ENCODE measurements around the gene TRPM3.

Gene TRPM3

GRCh38 chr9:71096421-71097108, 24.9 kb downstream of the TRPM3 start:
- DNase-seq = no peak

DNA sequence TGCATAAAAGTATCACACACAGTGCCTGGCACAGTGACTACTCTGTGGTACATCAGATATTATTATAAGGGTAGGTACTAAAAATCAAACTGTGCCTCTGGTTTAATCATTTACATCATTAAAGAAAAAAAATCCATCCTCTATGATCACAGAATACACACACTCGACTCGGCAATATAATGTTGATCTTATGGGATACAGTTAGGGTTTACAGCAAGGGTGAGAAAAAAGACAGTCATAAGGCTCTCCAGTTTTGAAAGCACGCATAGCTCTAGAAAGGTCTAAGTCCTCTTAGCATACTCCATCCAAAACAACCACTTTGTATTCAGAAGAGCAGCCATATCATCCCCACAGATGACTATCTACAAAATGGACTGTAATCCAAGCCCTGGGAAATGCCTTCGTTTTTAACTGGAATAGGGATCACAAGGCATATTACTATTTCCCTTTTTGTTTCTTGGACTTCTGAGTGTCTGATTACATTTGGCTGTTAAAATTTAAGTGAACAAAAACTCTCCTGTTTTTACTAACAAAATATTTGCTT, 26.6 kb downstream of the TRPM3 start:
- DNase-seq = no peak

- no peak for DNase-seq
These were observed 30.5 kb downstream of the TRPM3 start for GRCh38 chr9:71090896-71091295.

DNA sequence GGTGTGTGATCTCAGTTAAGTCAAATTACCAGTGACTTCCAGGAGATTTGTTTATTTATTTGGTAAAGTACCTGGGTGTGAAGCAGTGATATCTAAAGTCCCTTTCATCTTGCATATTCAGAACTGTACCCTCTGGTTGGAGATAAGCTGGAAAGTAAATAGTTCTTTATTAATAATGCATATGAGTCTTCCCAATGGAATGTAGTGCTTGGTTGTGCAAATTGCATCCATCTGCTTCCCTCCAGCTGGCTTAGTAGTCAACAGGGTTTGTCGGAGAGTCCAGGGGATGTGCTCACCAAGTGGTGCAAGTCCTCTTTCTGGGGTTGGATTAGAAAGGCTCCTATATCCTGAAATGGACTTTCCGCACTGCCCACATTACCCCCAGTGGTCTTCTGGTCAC, 42.0 kb downstream of the TRPM3 start:
- DNase-seq = no peak

DNA sequence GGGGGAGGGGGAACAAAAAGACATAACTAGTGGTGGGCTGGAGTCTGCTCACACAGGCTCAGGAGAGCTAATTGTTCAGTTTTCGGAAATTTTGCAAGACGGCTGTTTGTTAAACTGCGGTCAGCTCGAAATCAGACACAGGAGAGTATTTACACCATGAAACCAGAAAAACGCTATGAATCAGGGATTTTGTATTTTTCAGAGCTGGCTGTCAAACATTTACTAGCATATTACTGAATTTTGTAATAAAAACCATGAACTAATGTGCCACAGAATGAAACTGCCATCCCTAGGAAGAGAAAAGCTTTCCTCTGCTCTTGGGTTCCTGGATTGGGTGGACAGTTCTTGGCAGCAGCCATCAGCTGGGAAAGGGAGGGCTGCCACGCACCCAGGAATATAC, 45.3 kb downstream of the TRPM3 start:
- no peak for DNase-seq

GRCh38 chr9:71073494-71073893, 47.9 kb downstream of the TRPM3 start:
- DNase-seq = no peak

DNA sequence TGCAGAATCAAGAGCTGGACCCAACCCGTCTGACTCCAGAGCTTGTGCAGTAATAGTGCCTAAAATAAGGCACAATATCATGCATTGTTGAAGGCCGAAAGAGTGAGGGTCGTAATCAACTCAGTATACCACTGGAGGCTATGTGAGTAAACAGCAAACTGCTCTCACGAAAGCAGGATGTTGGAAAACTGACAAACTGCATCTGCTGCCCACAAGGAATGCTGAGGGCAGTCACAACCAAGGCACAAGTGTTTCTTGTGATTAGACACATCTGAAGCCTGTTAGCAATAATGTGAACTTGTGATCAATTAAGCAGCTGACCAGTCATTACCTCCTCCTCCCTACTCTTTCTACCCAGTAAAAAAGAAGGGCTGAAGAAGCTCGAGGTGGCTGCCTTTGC, 48.8 kb downstream of the TRPM3 start:
- no peak for DNase-seq

DNA sequence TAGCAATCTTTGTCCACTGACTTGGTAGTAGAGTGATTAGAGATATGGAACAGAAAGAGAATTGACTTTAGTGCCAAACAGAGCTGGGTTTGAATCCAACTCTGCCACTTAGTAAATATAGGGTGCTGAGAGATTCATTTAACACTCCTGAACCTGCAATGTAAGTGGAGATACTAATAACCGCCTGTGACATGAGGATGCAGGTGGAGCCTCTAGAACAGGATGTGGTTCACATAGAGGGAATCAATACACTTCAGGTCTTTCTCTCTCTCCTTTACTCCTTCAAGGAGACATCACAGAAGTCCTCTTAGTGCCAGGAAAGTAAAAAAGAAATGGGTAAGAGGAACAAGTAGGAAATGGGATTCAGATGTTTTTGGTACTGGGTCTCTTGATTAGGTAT, 49.8 kb downstream of the TRPM3 start:
- no peak for DNase-seq

- no peak for DNase-seq
These were observed 62.8 kb downstream of the TRPM3 start for GRCh38 chr9:71058660-71059059.

- no peak for DNase-seq
These were observed 69.1 kb downstream of the TRPM3 start for GRCh38 chr9:71052287-71052686.

- DNase-seq = no peak
These were observed 73.1 kb downstream of the TRPM3 start for GRCh38 chr9:71048280-71048679.

DNA sequence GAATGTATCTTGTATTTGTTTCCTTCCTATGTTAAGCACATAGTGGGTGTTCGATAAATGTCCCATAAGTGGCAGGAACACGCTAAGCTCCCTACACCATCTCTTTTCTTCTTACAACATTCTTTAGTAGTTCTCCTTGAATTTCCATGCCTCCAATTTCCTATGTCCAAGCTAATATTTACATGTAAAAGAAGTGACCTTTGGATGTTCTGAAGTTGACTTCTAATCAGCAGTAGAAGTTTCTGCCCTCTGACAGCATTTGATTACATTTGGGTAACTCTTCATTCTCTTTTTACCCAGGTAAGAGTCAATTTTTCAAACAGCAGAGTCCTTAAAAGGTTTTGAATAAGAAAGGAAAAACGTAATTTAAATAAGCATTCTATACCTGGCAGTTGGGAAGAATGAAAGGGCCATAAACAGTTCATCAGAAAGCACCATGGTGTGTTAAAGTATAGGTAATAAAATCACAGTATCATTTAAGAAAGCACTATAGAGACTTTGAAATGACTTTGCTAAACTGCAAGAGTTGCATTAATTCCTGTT, 78.9 kb downstream of the TRPM3 start:
- DNase-seq = no peak

DNA sequence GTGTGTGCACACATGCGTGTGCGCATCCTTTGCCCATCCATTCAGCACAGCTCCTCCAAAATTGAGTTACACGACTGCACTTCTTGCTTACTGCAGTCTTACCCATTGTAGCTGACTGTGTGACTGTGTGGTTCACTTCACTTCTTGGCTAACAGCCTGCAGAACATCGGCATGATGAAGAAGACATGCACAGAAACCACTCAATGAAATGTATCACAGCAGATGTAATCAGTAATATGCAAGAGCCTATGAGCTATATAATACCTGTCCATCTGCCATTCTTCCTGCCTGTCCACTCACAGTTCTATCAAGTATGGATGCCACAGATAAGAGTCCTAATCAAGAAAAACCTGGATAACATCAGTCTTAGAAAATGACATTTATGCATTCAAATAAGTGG, 83.9 kb downstream of the TRPM3 start:
- DNase-seq = no peak

- no peak for DNase-seq
These were observed 84.9 kb downstream of the TRPM3 start for GRCh38 chr9:71036501-71036900.

DNA sequence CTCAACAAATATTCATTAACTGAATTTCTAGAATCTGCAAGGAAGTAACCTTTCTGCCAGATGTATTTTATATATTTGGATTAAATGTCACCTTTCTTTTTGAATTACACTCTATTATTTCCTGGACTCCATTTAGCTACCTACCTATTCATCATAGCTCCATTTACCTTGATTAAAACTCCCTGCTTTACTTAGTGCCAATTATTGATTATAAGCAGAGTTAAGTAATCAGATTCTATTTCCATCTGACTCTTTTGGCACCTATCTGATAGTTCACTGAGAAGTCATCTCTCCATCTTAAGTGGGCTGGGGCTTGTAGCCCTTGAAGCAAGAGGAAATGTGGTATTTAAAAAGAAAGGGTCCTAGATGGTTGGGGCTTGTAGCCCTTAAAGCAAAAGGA, 88.6 kb downstream of the TRPM3 start:
- DNase-seq = no peak

DNA sequence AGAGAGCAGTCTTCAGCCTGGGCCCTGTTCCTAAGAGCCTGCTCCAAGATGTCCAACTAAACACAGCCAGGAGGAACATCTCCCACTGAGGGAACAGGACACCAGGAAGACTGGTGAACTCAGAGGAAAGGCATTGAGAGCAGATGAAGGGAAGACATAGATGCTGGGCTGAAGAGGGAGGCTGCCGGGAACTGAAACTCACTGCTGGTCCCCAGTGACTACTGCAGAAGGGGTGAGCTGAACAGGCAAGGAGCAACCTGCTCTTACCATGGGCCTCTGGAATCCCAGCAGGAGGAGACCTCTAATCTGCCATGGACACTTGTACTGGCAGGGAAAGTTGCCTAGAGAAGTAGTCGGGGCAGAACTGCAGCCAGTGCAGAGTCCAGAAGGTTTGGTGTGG, 95.7 kb downstream of the TRPM3 start:
- no peak for DNase-seq

GRCh38 chr9:71025201-71025600, 96.2 kb downstream of the TRPM3 start:
- no peak for DNase-seq

GRCh38 chr9:71010258-71010657, 111.2 kb downstream of the TRPM3 start:
- no peak for DNase-seq

DNA sequence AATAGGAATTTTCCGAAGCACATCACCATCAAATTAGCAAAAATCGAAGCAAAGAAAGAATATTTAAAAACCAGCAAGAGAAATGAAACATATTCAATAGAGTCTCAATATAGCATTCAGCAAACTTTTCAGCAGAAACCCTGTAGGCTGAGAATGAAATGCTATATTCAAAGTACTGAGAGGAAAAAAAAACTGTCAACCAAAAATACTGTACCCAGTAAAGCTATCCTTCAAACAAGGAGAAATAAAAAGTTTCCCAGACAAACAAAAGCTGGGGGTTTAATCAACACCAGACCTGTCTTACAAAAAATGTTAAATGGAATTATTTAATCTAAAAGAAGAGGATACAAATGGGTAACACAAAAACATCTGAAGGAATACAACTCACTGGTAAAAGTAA, 116.0 kb downstream of the TRPM3 start:
- DNase-seq = no peak

- no peak for DNase-seq
These were observed 117.2 kb downstream of the TRPM3 start for GRCh38 chr9:71004196-71004595.

DNA sequence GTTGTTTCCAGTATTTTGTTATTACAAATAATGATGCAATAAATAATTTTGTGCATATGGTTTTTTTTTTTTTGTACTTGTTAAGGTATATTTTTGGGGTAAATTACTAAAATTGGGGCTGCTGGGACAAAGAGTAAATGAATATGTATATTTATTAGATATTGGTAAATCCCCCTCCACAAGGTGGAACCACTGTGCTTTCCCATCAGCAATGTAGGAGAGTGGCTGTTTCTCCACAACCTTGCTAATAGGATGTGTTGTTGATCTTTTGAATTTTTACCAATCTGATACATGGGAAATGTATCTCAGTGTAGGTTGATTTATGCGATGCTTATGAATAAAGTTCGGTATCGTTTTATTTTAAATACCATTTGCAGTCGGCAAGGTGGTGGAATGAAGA, 118.1 kb downstream of the TRPM3 start:
- DNase-seq = no peak

GRCh38 chr9:71001780-71002386, 119.5 kb downstream of the TRPM3 start:
- no peak for DNase-seq

- DNase-seq = no peak
These were observed 122.5 kb downstream of the TRPM3 start for GRCh38 chr9:70998962-70999361.

DNA sequence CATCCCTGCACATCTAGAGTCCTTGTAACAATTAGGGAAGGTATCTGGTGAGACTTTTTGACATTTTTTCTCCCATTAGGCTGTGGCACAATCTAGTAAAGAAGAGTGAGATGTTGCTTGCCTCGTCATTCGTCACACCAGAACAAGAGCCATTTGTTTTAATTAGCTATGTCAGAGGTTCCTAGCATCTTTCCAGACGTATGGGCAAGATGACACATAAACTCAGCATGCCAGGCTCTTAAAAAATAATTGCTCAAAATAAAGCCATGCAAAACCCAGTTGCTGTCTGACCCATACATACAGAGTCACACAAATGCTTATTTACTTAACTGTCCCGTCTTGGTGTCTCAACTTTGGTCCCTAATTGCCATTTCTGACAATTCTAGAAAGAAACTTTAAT, 125.9 kb downstream of the TRPM3 start:
- no peak for DNase-seq

- DNase-seq = no peak
These were observed 126.8 kb downstream of the TRPM3 start for GRCh38 chr9:70994582-70994981.

Data from NCI-H446 treated with DMSO at 0.1 percent for 48 hours (cell line).